SHP77 treated with DMSO at 0.1 percent for 48 hours (cell line): Measurements from ENCODE around the gene ZNF860.

Source experiments
- DNase-seq: peaks from one replicate; lab custom pipeline; 2025; lab: John Stamatoyannopoulos, UW

ZNF860 gene

GRCh38 chr3:31981206-31982181, at the start of gene ZNF860, which contains the start of gene OSBPL10:
Gene ZNF860 (plus strand): TSS chr3:31981750. CDS start chr3:31989080, 7,330 bp downstream.
Gene OSBPL10 (minus strand): TSS chr3:31981262. CDS start chr3:31981179, 83 bp downstream.
- DNase-seq, result peak; percentile 42

GRCh38 chr3:31932990-31933389, 48.6 kb upstream of the ZNF860 start:
- no peak for DNase-seq

- no peak for DNase-seq
Observed at GRCh38 chr3:31934018-31934417, 47.5 kb upstream of the ZNF860 start.

- no peak for DNase-seq
Observed at GRCh38 chr3:31934866-31935265, 46.7 kb upstream of the ZNF860 start.

- no peak for DNase-seq
Observed at GRCh38 chr3:31936420-31937060, 45.0 kb upstream of the ZNF860 start.

- DNase-seq, result no peak
Observed at GRCh38 chr3:31937225-31937624, 44.3 kb upstream of the ZNF860 start.

- DNase-seq, result no peak
Observed at GRCh38 chr3:31942446-31942845, 39.1 kb upstream of the ZNF860 start.

- no peak for DNase-seq
Observed at GRCh38 chr3:31943041-31943440, 38.5 kb upstream of the ZNF860 start.

GRCh38 chr3:31945738-31946052, 35.9 kb upstream of the ZNF860 start:
- DNase-seq, result no peak

GRCh38 chr3:31946484-31947081, 35.0 kb upstream of the ZNF860 start:
- DNase-seq, result no peak

GRCh38 chr3:31947162-31947561, 34.4 kb upstream of the ZNF860 start:
- no peak for DNase-seq

GRCh38 chr3:31947671-31948091, 33.9 kb upstream of the ZNF860 start:
- DNase-seq, result no peak

- DNase-seq, result no peak
Observed at GRCh38 chr3:31948280-31948679, 33.3 kb upstream of the ZNF860 start.

- DNase-seq, result no peak
Observed at GRCh38 chr3:31952205-31952604, 29.3 kb upstream of the ZNF860 start.

- DNase-seq, result no peak
Observed at GRCh38 chr3:31953091-31953490, 28.5 kb upstream of the ZNF860 start.

GRCh38 chr3:31953636-31954035, 27.9 kb upstream of the ZNF860 start:
- DNase-seq, result no peak

- DNase-seq, result no peak
Observed at GRCh38 chr3:31955581-31955980, 26.0 kb upstream of the ZNF860 start.

GRCh38 chr3:31957106-31957505, 24.4 kb upstream of the ZNF860 start:
- no peak for DNase-seq

GRCh38 chr3:31958701-31959152, 22.8 kb upstream of the ZNF860 start:
- no peak for DNase-seq

- no peak for DNase-seq
Observed at GRCh38 chr3:31959251-31959650, 22.3 kb upstream of the ZNF860 start.

- DNase-seq, result no peak
Observed at GRCh38 chr3:31959951-31960792, 21.4 kb upstream of the ZNF860 start.
